Activated CD8-positive, alpha-beta T cell treated with anti-CD3 and anti-CD28 coated beads for 36 hours (primary cell): ENCODE results near the gene AUTS2. TPM values are rescaled to one million over a fixed set of nuclear protein-coding genes. Genes with fewer than 3 reads are reported as not detected.

Experiments
- ATAC-seq: fragments of 200-7000 bp; cut with Tn5 transposase; one replicate; pipeline ENCODE4 v1.10.0; 2021; ENCODE audit warnings: mild to moderate bottlenecking, moderate library complexity
- CTCF ChIA-PET: fragments of 350-600 bp; sonication (Branson Sonifier 250); formaldehyde crosslinking; loops from one replicate; lab custom pipeline; 2021; ENCODE audit warnings: antibody characterized with exemption; lab: Charles Lee
- POLR2A ChIA-PET: fragments of 350-600 bp; sonication (Branson Sonifier 250); formaldehyde crosslinking; loops from one replicate; lab custom pipeline; 2021; ENCODE audit warnings: antibody characterized with exemption; lab: Charles Lee
- DNase-seq: peaks from one replicate; pipeline ENCODE4 v3.0.0-alpha.2; 2020
- H3K27ac Mint-ChIP-seq: one replicate; pipeline ENCODE4 v1.8.0; 2021; ENCODE audit warnings: mild to moderate bottlenecking, mixed read lengths
- H3K27me3 Mint-ChIP-seq: one replicate; pipeline ENCODE4 v1.8.0; 2021; ENCODE audit warnings: mixed read lengths
- H3K36me3 Mint-ChIP-seq: one replicate; pipeline ENCODE4 v1.8.0; 2021; ENCODE audit warnings: low read depth, mixed read lengths
- H3K4me1 Mint-ChIP-seq: one replicate; pipeline ENCODE4 v1.8.0; 2021; ENCODE audit warnings: low read depth, mixed read lengths
- H3K4me3 Mint-ChIP-seq: one replicate; pipeline ENCODE4 v1.8.0; 2021; ENCODE audit warnings: mild to moderate bottlenecking, moderate library complexity, mixed read lengths
- H3K9me3 Mint-ChIP-seq: one replicate; pipeline ENCODE4 v1.8.0; 2021; ENCODE audit warnings: mixed read lengths
- CTCF ChIP-seq: fragments of 200-600 bp; IDR thresholded peaks from one replicate; pipeline ENCODE4 v1.8.0; 2022; ENCODE audit warnings: antibody characterized with exemption, mild to moderate bottlenecking
- intact Hi-C: fragments of 100-400 bp; cut with micrococcal nuclease; formaldehyde crosslinking; loops from one replicate; pipeline ENCODE4 v1.10.0; 2022
- total RNA-seq, 2 experiments: library from RNA; stranded (reverse); gene quantifications; one replicate each; pipeline ENCODE4 v1.2.3, GENCODE V29; 2021

AUTS2 gene
- total RNA-seq, 2 experiments from 2014 or later: 3.1 to 3.3 TPM

- H3K9me3 Mint-ChIP-seq: no peaks in the 10 kb centered on the region
- intact Hi-C loops: no loop called here
- H3K27ac Mint-ChIP-seq: no peak overlapping the region
- no peak for DNase-seq
- ATAC-seq: no peak
- no peak for TF ChIP-seq CTCF
- no peaks in the 10 kb centered on the region for H3K4me1 Mint-ChIP-seq
- CTCF ChIA-PET: no interaction called here
- peaks cover 23% of the 10 kb centered on the region for H3K27me3 Mint-ChIP-seq
- no peak overlapping the region for H3K4me3 Mint-ChIP-seq
- H3K36me3 Mint-ChIP-seq: no peaks in the 10 kb centered on the region
- POLR2A ChIA-PET: no interaction called here
Observed at GRCh38 chr7:69613846-69614245, 15.6 kb downstream of the AUTS2 start.

- CTCF ChIA-PET: no interaction called here
- intact Hi-C loops: no loop called here
- DNase-seq: no peak
- POLR2A ChIA-PET: no interaction called here
- TF ChIP-seq CTCF: no peak
- Mint-ChIP-seq H3K27ac (no peak overlapping the region), H3K4me1 (no peaks in the 10 kb centered on the region), H3K9me3 (no peaks in the 10 kb centered on the region), H3K4me3 (no peak overlapping the region), H3K36me3 (no peaks in the 10 kb centered on the region), H3K27me3 (peaks cover 21% of the 10 kb centered on the region)
- no peak for ATAC-seq
Observed at GRCh38 chr7:69615685-69616084, 17.4 kb downstream of the AUTS2 start.

GRCh38 chr7:69617364-69617763, 19.1 kb downstream of the AUTS2 start:
- no peak overlapping the region for H3K27ac Mint-ChIP-seq
- peaks cover 18% of the 10 kb centered on the region for H3K27me3 Mint-ChIP-seq
- ATAC-seq (no peak), DNase-seq (no peak)
- CTCF ChIA-PET: no interaction called here
- H3K36me3 Mint-ChIP-seq: no peaks in the 10 kb centered on the region
- no peaks in the 10 kb centered on the region for H3K9me3 Mint-ChIP-seq
- intact Hi-C loops: no loop called here
- TF ChIP-seq CTCF: no peak
- no peak overlapping the region for H3K4me3 Mint-ChIP-seq
- POLR2A ChIA-PET: no interaction called here
- H3K4me1 Mint-ChIP-seq: no peaks in the 10 kb centered on the region

GRCh38 chr7:69619054-69619453, 20.8 kb downstream of the AUTS2 start:
- intact Hi-C loops: no loop called here
- H3K27ac Mint-ChIP-seq: no peak overlapping the region
- no peaks in the 10 kb centered on the region for H3K36me3 Mint-ChIP-seq
- ATAC-seq (no peak), DNase-seq (no peak)
- no peaks in the 10 kb centered on the region for H3K9me3 Mint-ChIP-seq
- ChIA-PET POLR2A (no interaction called here), CTCF (no interaction called here)
- no peak for TF ChIP-seq CTCF
- no peaks in the 10 kb centered on the region for H3K4me1 Mint-ChIP-seq
- H3K27me3 Mint-ChIP-seq: peaks cover 14% of the 10 kb centered on the region
- no peak overlapping the region for H3K4me3 Mint-ChIP-seq

GRCh38 chr7:69619635-69620034, 21.4 kb downstream of the AUTS2 start:
- DNase-seq: no peak
- no peak overlapping the region for H3K4me3 Mint-ChIP-seq
- no peak for TF ChIP-seq CTCF
- peaks cover 14% of the 10 kb centered on the region for H3K27me3 Mint-ChIP-seq
- H3K27ac Mint-ChIP-seq: no peak overlapping the region
- no peaks in the 10 kb centered on the region for H3K36me3 Mint-ChIP-seq
- no peaks in the 10 kb centered on the region for H3K9me3 Mint-ChIP-seq
- POLR2A ChIA-PET: no interaction called here
- no peak for ATAC-seq
- intact Hi-C loops: no loop called here
- CTCF ChIA-PET: no interaction called here
- no peaks in the 10 kb centered on the region for H3K4me1 Mint-ChIP-seq
